Caco-2 (cell line): ENCODE data around the gene ABCA4. TPM values are rescaled to one million over a fixed set of nuclear protein-coding genes. Genes with fewer than 3 reads are reported as not detected.

ENCODE experiments used
- BruUV-seq: library from RNA; stranded (reverse); fragments of 400-500 nt; replicated peaks from 2 replicates; lab custom pipeline; 2021; lab: Mats Ljungman, UMichigan
- CTCF ChIA-PET: fragments of 300-600 bp; sonication (Branson Sonifier 250); formaldehyde crosslinking; loops from one replicate; lab custom pipeline; 2022; ENCODE audit warnings: antibody characterized with exemption; lab: Charles Lee
- POLR2A ChIA-PET: fragments of 300-600 bp; sonication (Branson Sonifier 250); formaldehyde crosslinking; loops from one replicate; lab custom pipeline; 2022; ENCODE audit warnings: antibody characterized with exemption; lab: Charles Lee
- DNase-seq, 2 experiments: peaks; one replicate each; pipeline versions ENCODE4 v3.0.0 to v3.0.0-alpha.2; 2020 to 2022
- H3K27me3 ChIP-seq: replicated peaks from 2 replicates; pipeline ENCODE4 v1.6.0; 2011; ENCODE audit warnings: low read length; ENCODE audit not compliant: control insufficient read depth, insufficient read depth
- H3K36me3 ChIP-seq: 2 replicates; pipeline ENCODE4 v1.5.1; 2011; ENCODE audit warnings: low read length; ENCODE audit not compliant: control insufficient read depth, insufficient read depth
- H3K4me1 ChIP-seq: fragments of 250-450 bp; sonication (Bioruptor Pico); 2 replicates; pipeline ENCODE4 v1.5.1; 2020; ENCODE audit warnings: mild to moderate bottlenecking
- H3K4me3 ChIP-seq: 2 replicates; pipeline ENCODE4 v1.5.1; 2011; ENCODE audit warnings: low read depth, mild to moderate bottlenecking, control low read depth, low read length
- H3K9me3 ChIP-seq: fragments of 250-450 bp; sonication (Bioruptor Pico); 2 replicates; pipeline ENCODE4 v1.5.1; 2020; ENCODE audit warnings: mild to moderate bottlenecking, moderate library complexity
- H3K27ac Mint-ChIP-seq: one replicate; pipeline ENCODE4 v1.8.0; 2022; ENCODE audit warnings: mixed read lengths; ENCODE audit not compliant: unreplicated experiment
- H3K27me3 Mint-ChIP-seq: one replicate; pipeline ENCODE4 v1.8.0; 2022; ENCODE audit warnings: mixed read lengths; ENCODE audit not compliant: insufficient read depth, unreplicated experiment
- H3K36me3 Mint-ChIP-seq: one replicate; pipeline ENCODE4 v1.8.0; 2022; ENCODE audit warnings: mild to moderate bottlenecking, mixed read lengths; ENCODE audit not compliant: insufficient read depth, unreplicated experiment
- H3K4me1 Mint-ChIP-seq: one replicate; pipeline ENCODE4 v1.8.0; 2022; ENCODE audit warnings: low read depth, mixed read lengths; ENCODE audit not compliant: unreplicated experiment
- H3K4me3 Mint-ChIP-seq: one replicate; pipeline ENCODE4 v1.8.0; 2022; ENCODE audit warnings: mild to moderate bottlenecking, moderate library complexity, mixed read lengths; ENCODE audit not compliant: unreplicated experiment
- H3K9me3 Mint-ChIP-seq: one replicate; pipeline ENCODE4 v1.8.0; 2022; ENCODE audit warnings: mixed read lengths; ENCODE audit not compliant: unreplicated experiment
- intact Hi-C: fragments of 100-400 bp; cut with micrococcal nuclease; formaldehyde crosslinking; loops from one replicate; pipeline ENCODE4 v1.10.0; 2022; ENCODE audit not compliant: unreplicated experiment
- total RNA-seq: library from RNA; stranded (reverse); gene quantifications from 2 replicates; pipeline ENCODE4 v1.2.3, GENCODE V29; 2022
- TF ChIP-seq, protein P1 (sequence below), 2 experiments: fragments of 200-600 bp in 1 of 2; IDR thresholded peaks; 1 replicate in 1 of 2; 2 replicates in 1 of 2; pipeline versions ENCODE4 v1.5.1 to v1.8.0; 2011 to 2022; ENCODE audit warnings: antibody characterized with exemption in 1 of 2, control low read depth in 1 of 2, inconsistent platforms in 1 of 2, low read depth in 1 of 2, low read length in 1 of 2, mild to moderate bottlenecking in 1 of 2, moderate library complexity in 1 of 2; ENCODE audit not compliant: insufficient read depth in 1 of 2, severe bottlenecking in 1 of 2, unreplicated experiment in 1 of 2

The ABCA4 gene
- total RNA-seq, 1 experiment from 2014 or later, result 1.8 TPM

GRCh38 chr1:94130851-94131595 is 10.1 kb upstream of the ABCA4 start:
- ChIA-PET POLR2A (no interaction called here), CTCF (no interaction called here)
- no peak for DNase-seq
- H3K4me3 Mint-ChIP-seq, result no peak overlapping the region
- H3K9me3 ChIP-seq, result no peaks in the 10 kb centered on the region
- no peak overlapping the region for H3K27ac Mint-ChIP-seq
- no peaks in the 10 kb centered on the region for H3K36me3 ChIP-seq
- H3K4me3 ChIP-seq, result no peak overlapping the region
- H3K36me3 Mint-ChIP-seq, result peaks cover 2% of the 10 kb centered on the region
- TF ChIP-seq, protein P1, sequence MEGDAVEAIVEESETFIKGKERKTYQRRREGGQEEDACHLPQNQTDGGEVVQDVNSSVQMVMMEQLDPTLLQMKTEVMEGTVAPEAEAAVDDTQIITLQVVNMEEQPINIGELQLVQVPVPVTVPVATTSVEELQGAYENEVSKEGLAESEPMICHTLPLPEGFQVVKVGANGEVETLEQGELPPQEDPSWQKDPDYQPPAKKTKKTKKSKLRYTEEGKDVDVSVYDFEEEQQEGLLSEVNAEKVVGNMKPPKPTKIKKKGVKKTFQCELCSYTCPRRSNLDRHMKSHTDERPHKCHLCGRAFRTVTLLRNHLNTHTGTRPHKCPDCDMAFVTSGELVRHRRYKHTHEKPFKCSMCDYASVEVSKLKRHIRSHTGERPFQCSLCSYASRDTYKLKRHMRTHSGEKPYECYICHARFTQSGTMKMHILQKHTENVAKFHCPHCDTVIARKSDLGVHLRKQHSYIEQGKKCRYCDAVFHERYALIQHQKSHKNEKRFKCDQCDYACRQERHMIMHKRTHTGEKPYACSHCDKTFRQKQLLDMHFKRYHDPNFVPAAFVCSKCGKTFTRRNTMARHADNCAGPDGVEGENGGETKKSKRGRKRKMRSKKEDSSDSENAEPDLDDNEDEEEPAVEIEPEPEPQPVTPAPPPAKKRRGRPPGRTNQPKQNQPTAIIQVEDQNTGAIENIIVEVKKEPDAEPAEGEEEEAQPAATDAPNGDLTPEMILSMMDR (IDR thresholded peaks at IDR 0.05; ENCODE audit: insufficient read depth in 1 of 2, low read depth in 1 of 2, low read length in 1 of 2, severe bottlenecking in 1 of 2, unreplicated experiment in 1 of 2), result no peak
- peaks cover 12% of the 10 kb centered on the region for H3K4me1 ChIP-seq
- H3K27me3 Mint-ChIP-seq, result no peaks in the 10 kb centered on the region
- BruUV-seq, result no TSS peak
- H3K4me1 Mint-ChIP-seq, result peaks cover 11% of the 10 kb centered on the region
- intact Hi-C loops, result no loop called here
- H3K9me3 Mint-ChIP-seq, result no peaks in the 10 kb centered on the region
- H3K27me3 ChIP-seq, result no peaks in the 10 kb centered on the region

DNA sequence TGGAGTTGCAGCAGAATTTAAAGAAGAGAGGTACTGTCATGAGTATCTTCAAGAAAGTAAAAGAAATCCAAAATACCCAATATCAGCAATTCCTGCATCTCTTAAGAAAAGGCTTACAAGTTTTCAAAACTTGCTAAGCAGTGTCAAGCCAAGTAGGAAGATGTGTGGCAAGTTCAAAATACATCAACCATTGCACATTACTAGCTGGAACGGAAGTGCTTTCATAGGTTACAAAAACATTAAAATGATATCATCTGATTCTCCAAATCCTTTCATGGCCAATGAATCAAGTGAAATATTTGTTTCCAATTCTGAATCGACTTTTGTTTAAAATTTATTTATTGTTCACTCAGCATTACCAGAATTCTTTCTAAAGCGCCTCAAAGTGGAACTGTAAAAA is 5.7 kb upstream of the ABCA4 start:
- Histone ChIP-seq H3K9me3 (no peaks in the 10 kb centered on the region), H3K27me3 (no peaks in the 10 kb centered on the region), H3K4me3 (no peak overlapping the region), H3K36me3 (no peaks in the 10 kb centered on the region), H3K4me1 (peaks cover 21% of the 10 kb centered on the region)
- ChIA-PET POLR2A (interaction anchor here (0.5 kb wide), 1 partner anchor 26 kb away, joined by 3 read pairs; no protein-coding TSS in a partner anchor), CTCF (interaction anchor here (1.0 kb wide), 1 partner anchor 209 kb away, joined by 3 read pairs; no protein-coding TSS in a partner anchor)
- no TSS peak for BruUV-seq
- Mint-ChIP-seq H3K4me3 (peak overlapping the region; percentile 58), H3K9me3 (no peaks in the 10 kb centered on the region), H3K27me3 (no peaks in the 10 kb centered on the region), H3K4me1 (peaks cover 11% of the 10 kb centered on the region), H3K27ac (peak overlapping the region; percentile 70), H3K36me3 (peaks cover 5% of the 10 kb centered on the region)
- TF ChIP-seq, protein P1 (IDR thresholded peaks at IDR 0.05; ENCODE audit: insufficient read depth in 1 of 2, low read depth in 1 of 2, low read length in 1 of 2, severe bottlenecking in 1 of 2, unreplicated experiment in 1 of 2), result no peak
- DNase-seq, result no peak
- intact Hi-C loops, result loop anchor here (1.0 to 5.0 kb wide), 3 partner anchors 10 to 211 kb away; no protein-coding TSS in a partner anchor

GRCh38 chr1:94125551-94126514 is 4.9 kb upstream of the ABCA4 start:
- no peaks in the 10 kb centered on the region for H3K9me3 Mint-ChIP-seq
- DNase-seq, result peak; percentile 74 to 83
- peaks cover 24% of the 10 kb centered on the region for H3K4me1 ChIP-seq

More at GRCh38 chr1:94125551-94126514, 4.9 kb upstream of the ABCA4 start:
- Histone ChIP-seq H3K9me3 (no peaks in the 10 kb centered on the region), H3K36me3 (no peaks in the 10 kb centered on the region), H3K4me3 (no peak overlapping the region), H3K27me3 (no peaks in the 10 kb centered on the region)
- BruUV-seq, result no TSS peak
- ChIA-PET CTCF (interaction anchor here (0.7 to 1.0 kb wide), 2 partner anchors 64 to 210 kb away, joined by 3 read pairs; no protein-coding TSS in a partner anchor), POLR2A (interaction anchor here (0.5 kb wide), 1 partner anchor 25 kb away, joined by 3 read pairs; no protein-coding TSS in a partner anchor)
- Mint-ChIP-seq H3K27me3 (no peaks in the 10 kb centered on the region), H3K27ac (peak overlapping the region; percentile 70), H3K36me3 (peaks cover 5% of the 10 kb centered on the region), H3K4me1 (peaks cover 11% of the 10 kb centered on the region), H3K4me3 (peak overlapping the region; percentile 58)
- intact Hi-C loops, result loop anchor here (1.0 to 5.0 kb wide), 3 partner anchors 10 to 211 kb away; no protein-coding TSS in a partner anchor
- TF ChIP-seq, protein P1 (IDR thresholded peaks at IDR 0.05; ENCODE audit: insufficient read depth in 1 of 2, low read depth in 1 of 2, low read length in 1 of 2, severe bottlenecking in 1 of 2, unreplicated experiment in 1 of 2), result peak; percentile 13 to 16
